K562 (cell line): ENCODE measurements around the gene GJA9. TPM values are rescaled to one million over a fixed set of nuclear protein-coding genes. Genes with fewer than 3 reads are reported as not detected.

Experiments
- ATAC-seq: fragments of 200-7000 bp; cut with Tn5 transposase; 3 replicates; pipeline ENCODE4 v1.9.1; 2020; ENCODE audit warnings: moderate library complexity
- BruUV-seq: library from RNA; stranded (reverse); fragments of 400-500 nt; replicated peaks from 2 replicates; lab custom pipeline; 2021; lab: Mats Ljungman, UMichigan
- CTCF ChIA-PET: fragments of 300-600 bp; formaldehyde crosslinking; extraction: SDS; loops from one replicate; lab custom pipeline; 2021; ENCODE audit warnings: low intra/inter-chr PET ratio; lab: Yijun Ruan, JAX
- POLR2A ChIA-PET: fragments of 300-600, 350-650 bp; sonication (Branson Sonifier 250); formaldehyde crosslinking; extraction: SDS; loops from one replicate; lab custom pipeline; 2021; ENCODE audit warnings: antibody characterized with exemption, inconsistent platforms; lab: Yijun Ruan, JAX
- DNase-seq, 4 experiments: peaks; one replicate each; pipeline versions ENCODE4 v3.0.0 to v3.0.0-alpha.2; 2011 to 2018; ENCODE audit warnings: low spot score in 3 of 4, mixed read lengths in 3 of 4; ENCODE audit errors: extremely low read depth in 1 of 4
- FAIRE-seq: peaks from 2 replicates; lab custom pipeline; 2011; peaks lifted over from hg19 to GRCh38; lab: Jason Lieb, UNC
- H2AFZ ChIP-seq: 2 replicates; pipeline ENCODE4 v1.6.0; 2011; ENCODE audit warnings: low read depth, low read length, control low read depth, inconsistent platforms
- H3K27ac ChIP-seq: fragments of 200-600 bp; 3 replicates; pipeline ENCODE4 v1.8.0; 2011; ENCODE audit warnings: low read depth, mild to moderate bottlenecking, control low read depth, inconsistent platforms, low read length, moderate library complexity, mixed read lengths; ENCODE audit errors: extremely low read depth
- H3K27me3 ChIP-seq, 2 experiments: fragments of 300-600 bp in 1 of 2; 2 replicates in 1 of 2; 3 replicates in 1 of 2; pipeline versions ENCODE4 v1.6.0 to v1.8.0; 2011; ENCODE audit warnings: inconsistent platforms in 2 of 2, low read length in 2 of 2, mild to moderate bottlenecking in 1 of 2, mixed read lengths in 1 of 2, moderate library complexity in 1 of 2; ENCODE audit not compliant: control insufficient read depth in 2 of 2, insufficient read depth in 2 of 2
- H3K36me3 ChIP-seq: fragments of 300-600 bp; 3 replicates; pipeline ENCODE4 v1.8.0; 2011; ENCODE audit warnings: mild to moderate bottlenecking, low read length, inconsistent platforms; ENCODE audit not compliant: control insufficient read depth, insufficient read depth
- H3K4me1 ChIP-seq, 2 experiments: fragments of 200-600 bp in 1 of 2; replicated peaks in 1 of 2; 2 replicates in 1 of 2; 3 replicates in 1 of 2; pipeline versions ENCODE4 v1.5.1 to v1.8.0; 2011; ENCODE audit warnings: inconsistent platforms in 2 of 2, low read length in 2 of 2, mild to moderate bottlenecking in 1 of 2, mixed read lengths in 1 of 2, moderate library complexity in 1 of 2; ENCODE audit not compliant: control insufficient read depth in 2 of 2, insufficient read depth in 2 of 2
- H3K4me2 ChIP-seq: 2 replicates; pipeline ENCODE4 v1.6.1; 2011; ENCODE audit warnings: low read length, control low read depth, inconsistent platforms, mixed read lengths; ENCODE audit not compliant: insufficient read depth
- H3K4me3 ChIP-seq: fragments of 200-600 bp; sonication (generic), shearing (Covaris generic); 2 replicates; pipeline ENCODE4 v1.5.1; 2016; ENCODE audit warnings: control low read depth, inconsistent platforms
- H3K79me2 ChIP-seq: fragments of 200-600 bp; 3 replicates; pipeline ENCODE4 v1.8.0; 2011; ENCODE audit warnings: low read length, inconsistent platforms; ENCODE audit not compliant: control insufficient read depth, insufficient read depth
- H3K9ac ChIP-seq, 2 experiments: 2 replicates each; pipeline versions ENCODE4 v1.6.0 to v1.6.1; 2011; ENCODE audit warnings: low read depth in 2 of 2, low read length in 2 of 2, control low read depth in 1 of 2, inconsistent platforms in 1 of 2, mild to moderate bottlenecking in 1 of 2, mixed read lengths in 1 of 2; ENCODE audit not compliant: insufficient read depth in 1 of 2
- H3K9me1 ChIP-seq: one replicate; pipeline ENCODE4 v1.6.0; 2011; ENCODE audit warnings: inconsistent platforms, mild to moderate bottlenecking, low read length, moderate library complexity; ENCODE audit not compliant: control insufficient read depth, insufficient read depth
- H3K9me3 ChIP-seq: replicated peaks from 2 replicates; pipeline ENCODE4 v1.5.1; 2011; ENCODE audit warnings: low read depth, low read length, inconsistent platforms; ENCODE audit not compliant: control insufficient read depth, insufficient read depth
- H4K20me1 ChIP-seq: replicated peaks from 2 replicates; pipeline ENCODE4 v1.6.1; 2011; ENCODE audit warnings: low read length, inconsistent platforms, mixed read lengths; ENCODE audit not compliant: control insufficient read depth, insufficient read depth
- FOXJ2 ChIP-seq: fragments of 200-800 bp; sonication (Bioruptor generic); IDR thresholded peaks from 2 replicates; pipeline ENCODE4 v1.6.1; 2016; ENCODE audit warnings: missing genetic modification characterization, missing compliant biosample characterization
- HNRNPH1 ChIP-seq: fragments of 200-400 bp; formaldehyde crosslinking; optimal IDR thresholded peaks from 2 replicates; pipeline ENCODE3; 2017; ENCODE audit warnings: low read depth, mild to moderate bottlenecking, low read length, moderate library complexity
- NRF1 ChIP-seq, 2 experiments: fragments of 450-650 bp; IDR thresholded peaks in 1 of 2; conservative IDR thresholded peaks in 1 of 2; 2 replicates each; pipeline ENCODE4 v1.6.1; 2014; ENCODE audit warnings: mild to moderate bottlenecking in 2 of 2
- POU5F1 ChIP-seq: fragments of 150-350 bp; IDR thresholded peaks from 2 replicates; pipeline ENCODE4 v1.6.1; 2014; ENCODE audit warnings: borderline replicate concordance, low read length, low read depth, mild to moderate bottlenecking; ENCODE audit not compliant: partially characterized antibody
- RCOR1 ChIP-seq, 2 experiments: IDR thresholded peaks; 2 replicates each; pipeline ENCODE4 v1.6.1; 2012; ENCODE audit warnings: low read depth in 2 of 2, low read length in 2 of 2, borderline replicate concordance in 1 of 2, improper control_type of control experiment in 1 of 2
- SAP30 ChIP-seq: fragments of 200-600 bp; sonication (generic); IDR thresholded peaks from 2 replicates; pipeline ENCODE4 v1.6.1; 2012; ENCODE audit warnings: borderline replicate concordance, low read depth, mild to moderate bottlenecking, moderate library complexity, low read length, control low read depth, inconsistent platforms; ENCODE audit not compliant: insufficient read depth, poor library complexity, severe bottlenecking
- SMARCE1 ChIP-seq: fragments of 450-650 bp; IDR thresholded peaks from 2 replicates; pipeline ENCODE4 v1.7.1; 2016; ENCODE audit warnings: mild to moderate bottlenecking
- SMC3 ChIP-seq: conservative IDR thresholded peaks from 2 replicates; pipeline ENCODE4 v1.6.1; 2011; ENCODE audit warnings: low read depth, low read length, improper control_type of control experiment; ENCODE audit not compliant: insufficient read depth
- SP2 ChIP-seq: IDR thresholded peaks from 2 replicates; pipeline ENCODE4 v1.6.1; 2011; ENCODE audit warnings: mild to moderate bottlenecking, low read depth, low read length, moderate library complexity; ENCODE audit not compliant: poor library complexity, severe bottlenecking; ENCODE audit errors: extremely low read depth
- TCFL5 ChIP-seq: fragments of 250-450 bp; sonication (Bioruptor Pico); conservative IDR thresholded peaks from 2 replicates; pipeline ENCODE4 v1.6.1; 2021; ENCODE audit warnings: mild to moderate bottlenecking, moderate library complexity, matching md5 sums
- ZNF277 ChIP-seq: fragments of 250-450 bp; sonication (Bioruptor Pico); IDR thresholded peaks from 2 replicates; pipeline ENCODE4 v1.8.0; 2022; ENCODE audit warnings: inconsistent platforms, mild to moderate bottlenecking, moderate library complexity, borderline replicate concordance
- WGBS: fragments of 100-300 bp; shearing (Covaris generic); methylation state at CpG from one replicate; pipeline ENCODE4 v1.1.6; 2016; ENCODE audit warnings: low coverage, mixed read lengths; ENCODE audit not compliant: insufficient coverage; ENCODE audit errors: missing lambda C conversion rate; 5-methylcytosine and 5-hydroxymethylcytosine counted together
- in situ Hi-C: fragments of 300-500 bp; cut with MboI; formaldehyde crosslinking; loops from 4 replicates; pipeline ENCODE4 v1.15.0; 2018; ENCODE audit warnings: inconsistent platforms, mixed read lengths
- intact Hi-C: fragments of 100-400 bp; cut with micrococcal nuclease; formaldehyde crosslinking; loops from 2 replicates; pipeline ENCODE4 v1.14.2; 2022
- polyA plus RNA-seq, 8 experiments: library from polyadenylated mRNA; depleted of rRNA in 4 of 8; stranded (reverse) in 5 of 8; unstranded in 3 of 8; fragments of >200 nt; fragmentation: Nextera tagmentation in 2 of 8; fragmentation: Illumina TruSeq in 1 of 8; extraction: Ambion mirVana in 2 of 8; extraction: Trizol in 1 of 8; gene quantifications; 2 replicates each; pipeline versions ENCODE4 v1.2.1 to v1.2.3, GENCODE V29; 2011 to 2014; ENCODE audit warnings: inconsistent platforms in 1 of 8, missing spikeins in 1 of 8
- total RNA-seq, 7 experiments: library from RNA; depleted of rRNA in 6 of 7; stranded (reverse); fragments of >200 nt in 6 of 7; fragmentation: Illumina TruSeq in 2 of 7; extraction: Trizol in 2 of 7; gene quantifications; 2 replicates each; pipeline versions ENCODE4 v1.2.1 to v1.2.3, GENCODE V29; 2011 to 2021; ENCODE audit warnings: low replicate concordance in 1 of 7
- TF ChIP-seq, protein P1 (sequence below): fragments of 450-650 bp; IDR thresholded peaks from 2 replicates; pipeline ENCODE4 v1.6.1; 2016; ENCODE audit warnings: borderline replicate concordance
- TF ChIP-seq, protein P2 (sequence below): fragments of 250-450 bp; sonication (Bioruptor Pico); IDR thresholded peaks from 2 replicates; pipeline ENCODE4 v1.5.0; 2022; ENCODE audit warnings: mild to moderate bottlenecking

Gene GJA9
- total and polyA plus RNA-seq, 9 of the 15 experiments (the other 6 are each of a cell fraction or from before 2014, with no cell fraction given) = not detected

DNA sequence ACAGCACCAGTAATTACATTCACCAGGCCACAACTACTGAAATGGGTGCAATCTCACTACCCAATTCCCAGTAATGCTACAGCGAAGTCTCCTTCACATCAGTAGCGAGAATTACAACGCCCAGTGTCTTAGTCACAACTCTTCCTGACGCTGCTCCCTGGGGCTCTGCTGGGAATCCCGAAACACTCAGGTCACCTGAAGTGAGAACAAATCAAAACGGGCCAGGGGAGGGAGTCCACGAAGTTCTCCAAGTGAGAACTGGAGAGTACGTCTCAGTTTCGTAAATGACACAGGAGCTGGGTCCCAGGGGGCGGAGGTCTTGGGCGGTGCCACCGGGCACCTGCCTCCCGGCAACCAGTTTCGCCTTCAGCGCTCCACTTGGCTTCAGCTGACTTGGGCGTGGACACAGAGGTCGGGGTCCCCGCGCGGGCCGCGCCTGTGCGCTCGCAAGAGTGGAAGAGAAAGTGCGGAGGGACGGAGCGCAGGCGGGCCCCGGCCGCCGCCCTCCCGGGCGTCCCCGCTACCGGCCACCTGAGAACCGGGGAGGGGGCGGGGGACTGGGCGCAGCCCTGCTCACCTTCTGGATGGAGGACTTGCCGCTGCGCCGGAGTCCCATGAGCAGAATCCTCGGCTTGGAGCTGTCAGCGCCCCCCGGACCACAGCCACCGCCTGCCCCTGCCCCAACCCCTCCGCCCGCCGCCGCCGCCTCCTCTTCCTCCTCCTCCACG lies 22.4 kb downstream of the GJA9 start (continued):
- no peak for TF ChIP-seq SP2
- 0 out of 4 replicates have a peak, but pooled peaks have one; percentile 18 to 26 for TF ChIP-seq NRF1 (conservative IDR thresholded peaks at IDR 0.05 in 1 of 2, IDR thresholded peaks at IDR 0.05 in 1 of 2)
- 0 out of 2 replicates have a peak, but pooled peaks have one; percentile 4 for TF ChIP-seq SMC3
- TF ChIP-seq, protein P1, sequence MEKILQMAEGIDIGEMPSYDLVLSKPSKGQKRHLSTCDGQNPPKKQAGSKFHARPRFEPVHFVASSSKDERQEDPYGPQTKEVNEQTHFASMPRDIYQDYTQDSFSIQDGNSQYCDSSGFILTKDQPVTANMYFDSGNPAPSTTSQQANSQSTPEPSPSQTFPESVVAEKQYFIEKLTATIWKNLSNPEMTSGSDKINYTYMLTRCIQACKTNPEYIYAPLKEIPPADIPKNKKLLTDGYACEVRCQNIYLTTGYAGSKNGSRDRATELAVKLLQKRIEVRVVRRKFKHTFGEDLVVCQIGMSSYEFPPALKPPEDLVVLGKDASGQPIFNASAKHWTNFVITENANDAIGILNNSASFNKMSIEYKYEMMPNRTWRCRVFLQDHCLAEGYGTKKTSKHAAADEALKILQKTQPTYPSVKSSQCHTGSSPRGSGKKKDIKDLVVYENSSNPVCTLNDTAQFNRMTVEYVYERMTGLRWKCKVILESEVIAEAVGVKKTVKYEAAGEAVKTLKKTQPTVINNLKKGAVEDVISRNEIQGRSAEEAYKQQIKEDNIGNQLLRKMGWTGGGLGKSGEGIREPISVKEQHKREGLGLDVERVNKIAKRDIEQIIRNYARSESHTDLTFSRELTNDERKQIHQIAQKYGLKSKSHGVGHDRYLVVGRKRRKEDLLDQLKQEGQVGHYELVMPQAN = peak; percentile 28; the same call in 1 of the 2 replicates
- peak; percentile 92 for TF ChIP-seq SAP30

GRCh38 chr1:38852780-38853179 lies 28.6 kb downstream of the GJA9 start:
- WGBS = 66% methylated on average over 4 of the region's 4 CpGs
- Histone ChIP-seq H3K9me3 (no peaks in the 10 kb centered on the region), H3K27ac (no peak overlapping the region), H2AFZ (no peak overlapping the region), H3K4me3 (no peak overlapping the region), H3K4me2 (no peak overlapping the region), H3K79me2 (peaks cover 3% of the 10 kb centered on the region), H3K4me1 (peaks cover 4 to 5% of the 10 kb centered on the region in 2 experiments; a peak in 4 of 5 replicates), H3K36me3 (peaks cover 59% of the 10 kb centered on the region), H3K9me1 (no peaks in the 10 kb centered on the region), H3K9ac (no peak overlapping the region), H4K20me1 (no peaks in the 10 kb centered on the region; the same call in none of the 2 replicates), H3K27me3 (no peaks in the 10 kb centered on the region)
- intact Hi-C loops (no loop called here), in situ Hi-C loops (no loop called here)
- POLR2A ChIA-PET = interaction anchor here (0.6 to 0.7 kb wide), 4 partner anchors 8 to 539 kb away, joined by 3 to 4 read pairs (median 3); partner anchors contain the start of gene MACF1
- ATAC-seq = no peak
- no peak for FAIRE-seq
- no peak for DNase-seq
- no TSS peak for BruUV-seq
- CTCF ChIA-PET = no interaction called here
- TF ChIP-seq POU5F1 (no peak), TCFL5 (CRISPR knock-in tag) (no peak), FOXJ2 (tag) (no peak), ZNF277 (no peak), HNRNPH1 (no peak), SMARCE1 (no peak), RCOR1 (IDR thresholded peaks at IDR 0.05; ENCODE audit: borderline replicate concordance in 1 of 2, low read depth in 2 of 2, low read length in 2 of 2) (no peak)
- TF ChIP-seq, protein P2, sequence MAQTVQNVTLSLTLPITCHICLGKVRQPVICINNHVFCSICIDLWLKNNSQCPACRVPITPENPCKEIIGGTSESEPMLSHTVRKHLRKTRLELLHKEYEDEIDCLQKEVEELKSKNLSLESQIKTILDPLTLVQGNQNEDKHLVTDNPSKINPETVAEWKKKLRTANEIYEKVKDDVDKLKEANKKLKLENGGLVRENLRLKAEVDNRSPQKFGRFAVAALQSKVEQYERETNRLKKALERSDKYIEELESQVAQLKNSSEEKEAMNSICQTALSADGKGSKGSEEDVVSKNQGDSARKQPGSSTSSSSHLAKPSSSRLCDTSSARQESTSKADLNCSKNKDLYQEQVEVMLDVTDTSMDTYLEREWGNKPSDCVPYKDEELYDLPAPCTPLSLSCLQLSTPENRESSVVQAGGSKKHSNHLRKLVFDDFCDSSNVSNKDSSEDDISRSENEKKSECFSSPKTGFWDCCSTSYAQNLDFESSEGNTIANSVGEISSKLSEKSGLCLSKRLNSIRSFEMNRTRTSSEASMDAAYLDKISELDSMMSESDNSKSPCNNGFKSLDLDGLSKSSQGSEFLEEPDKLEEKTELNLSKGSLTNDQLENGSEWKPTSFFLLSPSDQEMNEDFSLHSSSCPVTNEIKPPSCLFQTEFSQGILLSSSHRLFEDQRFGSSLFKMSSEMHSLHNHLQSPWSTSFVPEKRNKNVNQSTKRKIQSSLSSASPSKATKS (CRISPR knock-in tag) = no peak
